Activated T-cell treated with anti-CD3 and anti-CD28 coated beads, Interleukin-2, amount 50 U/mL, for 1 hour (primary cell): ENCODE measurements around the gene NR4A1.
A peak's percentile ranks its signal among the peaks of the same experiment; 100 is the strongest.

ENCODE experiments used
- DNase-seq: peaks from one replicate; pipeline ENCODE4 v3.0.0-alpha.2; 2020

Gene NR4A1

DNA sequence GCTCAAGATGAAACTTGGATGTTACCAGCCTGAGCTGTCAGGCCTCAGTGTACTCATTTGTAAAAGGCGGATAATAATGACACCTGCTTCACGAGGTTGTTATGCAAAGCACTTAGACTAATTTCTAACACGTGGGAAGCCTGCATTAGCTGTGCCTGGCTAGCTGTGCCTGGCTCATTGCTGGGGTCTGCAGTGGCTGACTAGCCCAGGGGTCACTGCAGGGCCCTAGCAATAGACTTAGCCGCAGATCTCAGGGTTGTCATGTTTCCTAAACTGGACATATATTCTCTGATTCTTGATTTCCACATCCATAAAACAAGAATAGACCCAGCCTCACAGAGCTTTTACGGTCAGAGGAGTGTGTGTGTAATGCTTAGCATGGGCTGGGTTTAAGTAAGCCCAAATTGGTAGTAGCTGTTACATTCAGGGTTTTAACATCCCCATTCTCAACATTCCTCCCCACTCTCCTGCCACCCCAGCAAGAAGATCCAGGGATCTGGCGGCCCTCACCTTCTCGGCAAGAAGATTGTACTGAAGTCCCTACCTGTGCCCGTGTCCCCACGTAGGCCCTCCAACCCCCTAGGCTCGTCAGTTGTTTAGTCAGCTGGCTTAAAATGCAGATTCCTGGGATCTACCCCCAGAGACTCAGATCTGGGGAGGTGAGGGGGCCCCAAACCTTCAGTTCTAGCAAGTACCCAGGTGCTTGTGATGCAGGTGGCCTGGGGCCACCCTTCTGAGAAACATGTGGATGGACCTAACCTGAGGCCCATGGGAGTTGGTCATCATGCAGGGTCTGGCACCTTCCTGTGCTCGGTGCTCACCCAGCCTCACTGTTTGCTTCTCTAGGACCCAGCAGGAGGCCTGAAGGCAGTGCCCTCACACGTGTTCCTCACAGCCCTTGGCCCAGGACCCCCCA lies 8.6 kb downstream of the NR4A1 start:
- DNase-seq = peak; percentile 62

DNA sequence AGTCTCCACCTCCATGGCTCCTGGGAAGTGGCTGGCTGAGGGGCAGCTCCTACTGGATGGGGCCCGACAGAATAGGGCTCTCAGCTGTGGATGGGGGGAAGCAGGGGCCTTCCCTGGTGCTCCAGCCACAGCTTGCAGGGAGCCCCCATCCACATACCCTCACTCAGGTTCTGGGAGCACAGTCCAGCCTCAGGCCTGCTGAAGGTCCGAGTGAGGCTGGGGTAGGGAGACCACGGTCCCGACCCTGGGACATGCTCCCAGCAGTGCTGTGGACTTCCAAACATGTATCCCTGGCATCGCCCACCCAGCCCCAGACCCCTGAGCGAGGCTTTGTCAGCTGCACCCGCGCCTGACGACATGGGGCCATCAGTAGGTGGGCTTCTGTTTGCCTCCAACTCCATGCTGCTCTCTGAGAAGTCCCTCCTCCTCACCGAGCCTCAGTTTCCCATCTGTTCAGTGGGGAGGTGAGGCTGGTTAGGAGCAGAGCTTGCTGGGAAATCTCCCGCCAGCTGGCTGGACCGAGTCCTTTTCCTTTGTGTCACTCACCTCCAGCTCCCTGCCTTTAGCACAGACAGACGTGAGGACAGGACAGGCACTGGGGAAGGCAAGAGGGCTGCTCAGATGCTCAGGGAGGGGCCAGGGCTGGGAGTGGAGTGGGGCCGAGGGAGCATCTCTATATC lies 9.4 kb downstream of the NR4A1 start:
- DNase-seq = peak; percentile 79

DNA sequence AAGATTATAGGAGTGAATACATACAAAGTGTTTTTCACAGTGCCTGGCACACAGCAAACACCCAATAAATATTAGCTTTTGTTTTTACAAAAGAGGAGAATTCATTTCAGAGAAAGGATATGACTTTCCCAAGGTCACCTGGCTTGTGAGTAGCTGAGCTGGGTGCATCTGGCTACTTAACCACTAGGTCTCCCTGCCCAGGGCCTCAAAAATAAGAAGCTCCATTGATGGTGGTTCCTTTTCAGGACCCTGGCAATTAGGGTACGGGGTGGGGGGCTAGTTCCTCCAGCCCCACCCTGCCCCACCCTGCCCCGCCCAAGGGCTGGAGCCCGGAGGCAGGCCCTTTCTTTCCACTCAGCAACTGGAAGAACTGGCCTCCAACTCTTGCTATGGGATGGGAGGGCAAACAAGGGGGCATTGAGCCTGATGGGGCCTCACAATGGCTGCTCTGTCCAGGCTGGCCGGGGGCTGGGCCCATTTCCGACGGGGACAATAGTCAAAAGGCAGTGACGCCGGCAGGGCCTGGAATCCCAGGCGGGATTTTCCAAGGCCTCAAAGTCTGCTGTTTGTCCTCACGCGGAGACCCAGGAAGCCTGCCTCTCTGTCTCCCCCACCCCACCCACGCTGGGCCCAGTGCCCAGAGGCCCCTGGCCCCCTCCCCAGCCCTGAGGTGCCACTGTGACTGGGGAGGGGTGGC lies 10.4 kb downstream of the NR4A1 start:
- DNase-seq = no peak

DNA sequence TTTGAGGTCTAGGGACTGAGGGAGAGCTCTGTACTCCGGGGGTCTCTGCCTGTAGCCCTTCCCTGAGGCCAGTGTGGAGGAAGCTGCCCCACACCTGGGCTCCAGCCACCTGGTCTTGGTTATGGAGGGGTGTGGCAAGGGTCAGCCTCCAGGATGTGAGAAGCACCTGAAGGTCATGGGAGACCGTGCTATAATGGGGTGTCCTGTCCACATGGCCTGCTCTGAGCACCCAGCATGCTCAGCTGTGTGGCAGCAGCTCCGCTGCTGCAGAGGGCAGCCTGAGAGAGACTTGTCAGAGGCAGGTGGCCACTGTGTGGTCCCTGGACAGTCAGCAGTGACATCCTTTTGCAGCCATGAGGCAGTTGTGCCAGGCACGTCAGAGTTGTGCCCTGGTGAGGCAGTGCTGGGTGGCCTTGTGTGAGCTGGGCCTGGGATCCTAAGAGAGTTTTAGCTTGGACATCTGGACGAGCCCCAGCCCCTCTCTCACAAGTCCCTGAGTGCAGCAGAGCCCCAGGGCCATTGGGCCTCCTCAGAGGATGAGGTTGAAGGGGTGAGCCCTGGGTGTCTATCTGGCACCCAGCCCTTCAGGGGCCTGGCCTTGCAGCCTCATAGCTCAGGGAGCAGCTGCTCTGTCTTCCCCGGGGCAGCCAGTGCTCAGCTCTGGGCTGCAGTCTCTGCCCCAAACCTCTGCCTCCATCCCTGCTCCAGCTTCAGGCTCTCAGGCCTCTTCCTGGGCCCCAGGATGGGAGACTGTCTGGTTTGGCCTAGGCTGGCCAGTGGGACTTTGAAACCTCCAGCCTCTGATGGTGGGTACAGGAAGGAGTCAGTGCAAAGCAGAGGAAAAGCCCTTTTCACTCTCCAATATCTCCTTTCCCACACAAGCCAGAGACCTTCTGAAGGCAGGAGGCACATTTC lies 11.2 kb downstream of the NR4A1 start:
- DNase-seq = peak; percentile 58

DNA sequence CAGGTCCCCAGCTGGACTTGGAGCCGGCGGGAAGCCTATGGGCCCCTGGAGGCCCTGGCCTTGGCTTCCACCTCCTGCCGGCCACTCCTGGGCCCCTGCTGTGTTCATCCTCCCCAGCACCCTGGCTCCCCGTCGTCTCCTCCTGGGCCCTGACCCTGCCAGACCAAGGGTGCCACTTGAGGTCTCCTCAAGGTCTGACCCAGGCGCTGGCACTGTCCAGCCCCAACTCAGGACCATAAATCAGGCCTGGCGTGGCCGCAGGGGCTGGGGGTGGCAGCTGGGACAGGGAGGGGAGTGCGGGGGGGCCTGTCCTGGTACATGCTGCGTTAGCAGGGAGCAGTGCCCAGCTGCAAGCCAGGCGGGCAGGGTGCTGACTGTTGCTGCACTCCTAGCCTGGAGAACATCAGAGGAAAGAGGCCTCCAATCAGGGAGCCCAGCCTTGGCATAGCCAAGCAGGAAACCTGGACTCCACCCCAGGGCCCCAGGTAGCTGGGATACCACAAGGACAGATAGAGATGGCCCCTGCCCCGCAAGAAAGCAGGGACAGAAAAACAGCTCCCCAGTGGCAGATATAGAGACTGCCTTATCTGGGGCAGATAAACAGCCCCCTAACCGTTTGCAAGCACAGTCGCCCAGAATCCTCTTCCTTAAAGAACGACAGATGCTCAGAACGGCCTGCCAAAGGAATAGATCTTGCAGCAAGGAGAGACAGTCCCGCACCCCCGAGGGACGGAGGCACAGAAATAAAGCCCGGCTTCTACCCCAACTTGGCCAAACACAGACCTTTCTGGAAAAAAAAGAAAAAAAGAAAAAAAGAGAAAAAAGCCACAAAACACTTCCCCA lies 12.1 kb downstream of the NR4A1 start:
- DNase-seq = peak; percentile 31

DNA sequence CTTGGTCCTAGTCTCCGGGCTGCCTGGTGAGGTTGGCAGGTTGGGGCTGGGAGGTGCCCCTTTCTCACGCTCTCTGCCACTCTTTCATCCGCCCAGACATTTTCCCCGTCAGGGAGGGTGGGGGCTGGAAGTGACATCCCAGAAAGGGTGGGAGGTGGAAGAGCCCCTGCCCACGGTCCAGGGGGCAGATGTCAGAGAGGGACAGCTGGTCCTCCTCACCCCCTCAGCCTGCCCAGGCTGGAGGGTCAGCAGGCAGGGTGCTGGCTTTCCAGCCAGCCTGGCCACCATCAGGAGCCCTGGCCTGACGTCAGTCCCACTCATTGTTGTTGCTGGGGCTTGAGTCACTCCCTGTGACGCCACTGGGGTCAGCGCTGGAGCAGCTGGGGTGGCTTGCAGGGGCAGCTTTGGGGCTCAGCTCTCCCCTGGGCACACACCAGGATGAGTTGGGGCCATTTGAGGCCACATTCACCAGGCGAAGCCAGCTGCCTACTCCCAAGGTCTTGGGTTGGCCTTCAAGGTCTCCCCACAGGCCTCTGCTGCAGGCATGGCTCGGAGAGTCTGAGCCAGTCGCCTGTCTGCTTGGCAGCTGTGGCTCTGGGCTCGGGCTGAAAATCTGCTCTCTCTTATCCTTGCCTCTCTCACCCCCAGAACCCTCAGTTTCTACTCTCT lies 12.9 kb downstream of the NR4A1 start:
- peak; percentile 23 for DNase-seq

DNA sequence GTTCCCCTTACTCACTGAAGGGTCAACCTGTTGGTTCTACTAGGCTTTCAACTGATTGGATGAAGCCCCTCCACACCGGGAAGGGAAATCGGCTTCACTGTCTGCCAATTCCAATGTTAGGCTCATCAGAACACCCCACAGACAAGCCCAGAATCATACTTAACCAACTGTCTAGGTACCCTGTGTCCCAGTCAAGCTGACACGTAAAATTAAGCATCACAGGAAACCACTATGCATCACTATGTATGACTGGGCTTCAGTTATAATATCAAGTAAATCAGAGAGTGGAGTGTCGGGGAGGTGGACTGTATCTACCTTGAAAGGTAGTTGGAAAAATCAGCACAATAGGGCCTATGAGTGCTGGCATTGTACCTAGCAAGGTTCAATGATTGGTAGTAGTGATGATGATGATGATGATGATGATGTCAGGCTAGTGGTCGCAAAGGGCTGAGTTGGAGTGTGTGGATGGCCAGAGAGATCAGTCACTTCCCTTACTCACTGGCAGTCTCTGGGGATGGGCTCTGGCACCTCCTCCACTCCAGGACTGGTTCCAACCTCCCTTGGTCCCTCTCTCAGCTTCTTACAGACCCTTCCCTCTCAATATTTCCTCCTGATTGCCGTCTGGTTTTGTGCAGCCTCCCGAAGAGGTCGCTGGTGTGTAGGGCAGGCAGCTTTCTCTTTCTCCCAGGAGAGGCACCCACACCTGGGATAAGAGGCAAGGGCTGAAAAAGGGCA lies 15.3 kb downstream of the NR4A1 start:
- DNase-seq = no peak

DNA sequence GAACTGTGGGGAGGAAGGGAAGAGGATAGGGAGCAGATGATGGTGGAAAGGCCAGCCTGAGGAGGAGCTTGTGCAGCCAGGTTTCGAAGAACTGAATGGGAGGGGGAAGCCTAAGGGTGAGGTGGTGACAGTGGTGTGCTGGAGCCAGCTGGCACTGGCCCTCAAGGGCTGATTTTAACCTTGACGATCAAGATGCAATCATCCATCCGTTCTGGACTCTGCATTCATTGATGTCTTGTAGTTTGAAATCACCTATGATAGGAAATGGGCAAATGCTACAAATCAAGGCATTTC lies 15.8 kb downstream of the NR4A1 start:
- DNase-seq = no peak

DNA sequence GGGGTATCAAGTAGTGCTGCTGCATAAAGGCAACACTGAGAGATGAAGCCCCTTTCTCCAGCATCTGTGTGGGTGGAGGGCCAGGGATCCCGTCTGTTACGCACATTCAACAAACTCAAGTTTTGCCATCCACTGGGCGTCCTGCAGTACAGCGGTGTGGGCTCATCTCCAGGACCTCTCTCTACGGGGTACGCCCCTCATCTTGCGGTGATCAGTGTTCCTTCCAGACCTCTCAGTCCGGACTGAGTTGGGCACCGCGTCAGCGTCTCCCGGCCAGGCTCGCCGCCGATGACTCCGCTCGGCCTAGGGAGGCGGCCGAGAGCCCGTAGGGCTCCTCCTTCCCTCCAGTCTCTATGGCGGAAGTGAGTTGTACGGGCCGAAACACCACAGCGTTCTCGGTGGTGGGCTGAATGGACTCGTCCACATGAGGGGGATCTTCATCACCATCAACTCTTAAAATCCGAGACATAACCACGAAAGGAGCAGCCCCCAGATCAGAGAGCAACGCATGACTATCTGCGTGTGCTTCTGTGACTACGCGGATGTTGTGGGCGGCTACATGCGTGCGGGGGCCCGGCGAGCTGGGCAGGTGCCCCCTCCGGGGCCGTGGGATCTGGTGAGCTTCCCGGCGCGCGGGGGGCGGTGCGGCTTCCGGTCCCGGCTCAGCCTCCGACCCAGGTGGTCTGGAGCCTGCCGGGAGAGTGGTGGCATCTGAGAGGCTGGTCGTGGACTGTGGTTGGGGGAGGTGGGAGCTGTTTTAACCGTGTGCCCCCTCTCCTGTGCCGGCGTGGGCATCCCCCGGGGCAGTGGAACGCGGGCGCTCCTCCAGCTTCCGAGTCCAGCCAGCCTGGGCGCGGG lies 18.3 kb downstream of the NR4A1 start, which contains the start of gene ATG101:
ATG101 (plus strand) TSS at position 652 of the 858 bp plus-strand sequence. CDS start 3,673 bp downstream, outside the sequence.
- peak; percentile 88 for DNase-seq

DNA sequence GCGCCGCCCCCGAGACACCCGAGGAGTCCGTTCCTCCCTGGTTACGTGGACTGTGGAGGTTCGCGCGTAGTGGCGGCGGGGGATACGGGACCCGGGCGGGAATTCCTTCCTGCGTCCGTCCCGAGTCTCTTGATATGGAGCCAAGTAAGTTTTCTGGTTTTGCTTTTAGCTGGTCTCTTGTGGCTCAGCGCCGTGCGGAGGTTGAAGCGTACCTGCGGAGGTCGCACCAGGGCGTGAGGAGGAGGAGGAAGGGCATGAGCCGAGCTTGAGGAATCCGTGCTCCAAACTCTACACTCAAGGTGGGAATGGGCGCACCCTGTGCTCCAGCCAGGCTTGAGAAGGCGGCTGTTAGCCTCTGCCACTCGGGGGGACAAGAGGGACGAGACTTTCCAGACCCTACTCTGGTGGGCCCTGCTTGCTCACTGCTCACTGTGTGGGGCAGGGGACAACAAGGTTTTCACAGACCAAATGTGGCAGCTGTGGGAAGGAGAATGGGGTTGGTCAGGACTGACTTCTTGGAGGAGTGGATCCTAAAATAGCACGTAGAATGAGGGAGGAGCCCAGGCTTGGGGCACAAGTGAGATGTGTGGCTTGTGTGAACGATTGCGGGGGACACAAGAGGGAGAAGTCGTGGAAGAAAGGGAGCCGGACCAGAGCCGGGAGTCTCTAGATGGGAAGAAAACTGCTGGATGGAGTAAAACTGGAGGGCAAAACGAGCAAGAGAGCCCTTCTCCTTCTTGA lies 19.1 kb downstream of the NR4A1 start:
- no peak for DNase-seq

DNA sequence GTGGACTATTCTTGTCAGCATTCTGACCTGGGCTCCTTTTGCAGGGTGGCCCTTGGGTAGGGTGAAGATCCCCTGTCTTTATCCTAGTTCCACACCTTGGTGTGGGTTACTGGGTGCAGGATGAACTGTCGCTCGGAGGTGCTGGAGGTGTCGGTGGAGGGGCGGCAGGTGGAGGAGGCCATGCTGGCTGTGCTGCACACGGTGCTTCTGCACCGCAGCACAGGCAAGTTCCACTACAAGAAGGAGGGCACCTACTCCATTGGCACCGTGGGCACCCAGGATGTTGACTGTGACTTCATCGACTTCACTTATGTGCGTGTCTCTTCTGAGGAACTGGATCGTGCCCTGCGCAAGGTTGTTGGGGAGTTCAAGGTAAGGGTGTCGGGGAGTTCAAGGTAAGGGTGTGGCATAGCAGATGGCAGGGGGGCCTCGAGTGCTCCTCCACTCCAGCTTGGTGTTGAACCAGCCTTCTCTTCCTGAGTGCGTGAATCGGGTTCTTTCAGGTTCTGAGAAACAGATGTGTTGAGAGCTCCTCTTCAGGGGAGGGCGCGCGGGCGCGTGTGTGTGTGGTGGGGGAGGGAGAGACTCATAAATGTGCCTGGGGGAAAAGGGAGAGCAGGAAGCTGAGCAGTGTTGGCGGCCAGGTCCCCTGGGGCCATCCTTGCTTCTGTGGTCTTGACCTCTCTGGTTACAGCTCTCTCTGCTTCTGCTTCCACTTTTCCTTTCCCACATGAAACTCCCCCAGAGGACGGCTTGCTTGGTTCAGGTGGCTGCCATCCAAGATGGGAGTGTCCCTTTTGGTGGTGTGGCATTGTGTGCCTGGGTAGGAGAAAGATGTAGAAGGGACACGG lies 22.5 kb downstream of the NR4A1 start:
- no peak for DNase-seq

DNA sequence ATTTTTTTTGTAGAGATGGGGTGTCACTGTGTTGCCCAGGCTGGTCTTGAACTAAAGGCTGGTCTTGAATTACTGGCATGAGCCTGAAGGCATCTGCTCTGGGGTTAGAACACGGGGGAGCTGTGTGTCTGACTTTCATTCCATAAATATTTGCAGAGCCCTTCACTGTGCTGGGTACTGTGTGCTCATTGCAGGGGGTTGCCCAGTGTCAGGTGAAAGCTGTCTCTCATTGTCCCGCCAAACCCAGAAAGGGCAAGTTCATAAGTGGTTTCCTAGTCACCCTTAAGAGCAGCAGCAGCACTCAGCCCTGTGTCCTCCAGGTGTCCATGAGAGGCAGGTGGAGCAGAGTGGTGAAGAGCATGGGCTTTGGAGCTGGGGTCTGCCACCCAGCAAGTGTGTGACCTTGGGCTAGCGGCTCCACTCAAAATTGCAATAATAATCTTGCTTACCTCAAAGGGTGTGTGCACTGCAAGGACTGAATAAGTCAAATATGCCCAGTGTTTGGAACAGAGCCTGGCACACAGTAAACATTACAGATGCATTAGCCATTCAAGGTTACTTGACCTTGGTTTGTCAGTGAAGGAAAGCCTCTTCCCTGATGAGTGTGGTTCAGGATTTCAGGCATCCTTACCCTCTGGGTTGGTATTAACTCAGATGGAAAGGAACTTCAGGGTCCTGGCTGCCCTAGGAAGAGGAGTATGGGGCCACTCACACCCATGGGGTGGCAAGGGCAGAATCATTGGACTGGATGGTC lies 23.9 kb downstream of the NR4A1 start:
- DNase-seq = no peak

DNA sequence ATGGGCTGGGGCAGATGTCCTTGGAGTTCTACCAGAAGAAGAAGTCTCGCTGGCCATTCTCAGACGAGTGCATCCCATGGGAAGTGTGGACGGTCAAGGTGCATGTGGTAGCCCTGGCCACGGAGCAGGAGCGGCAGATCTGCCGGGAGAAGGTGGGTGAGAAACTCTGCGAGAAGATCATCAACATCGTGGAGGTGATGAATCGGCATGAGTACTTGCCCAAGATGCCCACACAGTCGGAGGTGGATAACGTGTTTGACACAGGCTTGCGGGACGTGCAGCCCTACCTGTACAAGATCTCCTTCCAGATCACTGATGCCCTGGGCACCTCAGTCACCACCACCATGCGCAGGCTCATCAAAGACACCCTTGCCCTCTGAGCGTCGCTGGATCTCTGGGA lies 25.6 kb downstream of the NR4A1 start:
- DNase-seq = no peak

DNA sequence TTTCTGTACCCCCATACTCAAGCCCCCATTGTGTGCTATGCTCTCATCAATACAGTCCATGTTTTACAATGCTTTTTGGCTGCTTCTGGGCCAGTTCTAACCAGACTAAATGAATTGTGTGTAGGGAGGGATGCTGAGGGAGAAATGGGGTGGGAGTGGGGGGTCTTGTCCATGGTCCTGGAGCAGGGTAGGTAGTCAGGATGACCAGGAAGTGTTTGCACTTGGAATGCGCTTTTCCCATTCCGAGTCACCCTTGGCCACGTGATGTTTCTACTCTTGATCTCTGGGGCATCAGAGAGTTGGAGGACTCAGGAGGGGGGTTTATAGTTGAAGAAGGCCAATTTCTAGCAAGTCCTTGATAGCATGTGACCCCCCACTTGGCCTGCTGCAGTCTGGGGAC lies 27.0 kb downstream of the NR4A1 start:
- no peak for DNase-seq

DNA sequence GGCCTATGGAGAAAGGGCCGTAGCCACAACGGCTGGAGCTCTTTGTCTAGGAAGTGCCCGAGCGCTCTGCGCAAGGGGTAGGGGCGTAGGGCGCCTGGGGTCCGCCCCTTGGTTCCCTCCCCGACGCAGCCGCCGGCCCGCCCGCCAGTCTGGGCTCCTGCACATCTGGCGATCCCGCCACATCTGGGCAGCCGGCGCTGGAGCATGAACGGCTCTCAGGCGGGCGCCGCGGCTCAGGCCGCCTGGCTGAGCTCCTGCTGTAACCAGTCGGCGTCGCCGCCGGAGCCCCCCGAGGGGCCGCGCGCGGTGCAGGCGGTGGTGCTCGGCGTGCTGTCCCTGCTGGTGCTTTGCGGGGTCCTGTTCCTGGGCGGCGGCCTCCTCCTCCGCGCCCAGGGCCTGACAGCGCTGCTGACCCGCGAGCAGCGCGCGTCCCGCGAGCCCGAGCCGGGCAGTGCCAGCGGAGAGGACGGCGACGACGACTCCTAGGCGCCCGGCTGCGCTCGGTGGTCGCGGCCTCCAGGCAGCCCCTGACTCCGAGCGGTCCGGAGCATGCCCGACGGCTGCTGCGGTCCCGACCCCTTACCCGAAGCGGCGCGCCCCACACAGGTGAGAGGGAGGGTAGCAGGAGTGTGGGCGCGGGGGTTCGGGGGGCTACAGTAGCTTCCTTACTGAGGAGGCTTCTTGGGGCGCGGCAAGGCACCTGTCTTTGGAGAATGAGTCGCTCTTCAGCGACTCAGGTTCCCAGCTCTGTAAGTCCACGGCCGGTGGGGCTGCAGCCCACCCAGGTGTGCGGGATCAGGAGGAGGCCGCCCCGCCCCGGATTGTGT lies 28.5 kb downstream of the NR4A1 start, which contains the start of gene SMIM41:
SMIM41 (plus strand) TSS at position 129 of the 827 bp plus-strand sequence; CDS start at position 205, 76 bp downstream.
- no peak for DNase-seq
